Pancreas (tissue), 10 donors: ENCODE data around the gene FAM131A. TPM values are rescaled to one million over a fixed set of nuclear protein-coding genes. Genes with fewer than 3 reads are reported as not detected.

Experiments
- ATAC-seq, 4 donors: fragments of 200-7000 bp; cut with Tn5 transposase; one replicate each; pipeline versions ENCODE4 v1.8.0 to v1.9.1; 2020; ENCODE audit warnings: mild to moderate bottlenecking in 4 of 4, moderate library complexity in 4 of 4
- DNase-seq, 6 donors: peaks; one replicate each; pipeline ENCODE4 v3.0.0-alpha.2; 2020
- FAIRE-seq: peaks from 2 replicates; lab custom pipeline; 2012; peaks lifted over from hg19 to GRCh38; lab: Jason Lieb, UNC
- H3K27ac ChIP-seq, 4 donors: fragments of 200-600 bp; sonication (generic); 1 replicate in 3 of 4; 2 replicates in 1 of 4; pipeline versions ENCODE4 v1.5.0 to v1.8.0; 2020
- H3K27me3 ChIP-seq, 4 donors: fragments of 200-600 bp; one replicate each; pipeline ENCODE4 v1.8.0; 2021
- H3K36me3 ChIP-seq, 3 donors: fragments of 200-600 bp; sonication (generic) in 1 of 3; one replicate each; pipeline versions ENCODE4 v1.5.0 to v1.8.0; 2020 to 2021
- H3K4me1 ChIP-seq, 3 donors: fragments of 200-600 bp; one replicate each; pipeline ENCODE4 v1.8.0; 2021
- H3K4me3 ChIP-seq, 4 donors: fragments of 200-600 bp; sonication (generic) in 2 of 4; one replicate each; pipeline versions ENCODE4 v1.5.0 to v1.8.0; 2020 to 2021
- H3K9me3 ChIP-seq, 4 donors: fragments of 200-600 bp; one replicate each; pipeline ENCODE4 v1.8.0; 2021
- CTCF ChIP-seq, 4 donors: fragments of 200-600 bp; sonication (generic) in 3 of 4; IDR thresholded peaks; one replicate each; pipeline versions ENCODE4 v1.5.0 to v1.8.0; 2021; ENCODE audit warnings: antibody characterized with exemption in 4 of 4
- WGBS, 2 donors: extraction: QIAGEN DNeasy Blood & Tissue Kit; methylation state at CpG; one replicate each; pipeline ENCODE4 v1.1.7; 2013; 5-methylcytosine and 5-hydroxymethylcytosine counted together
- intact Hi-C, 3 donors: fragments of 100-400 bp; cut with DNase I; formaldehyde crosslinking; loops; one replicate each; pipeline versions ENCODE4 v1.11.1 to v1.14.2; 2022
- polyA plus RNA-seq, 2 donors: library from polyadenylated mRNA; stranded (reverse); fragments of 200-250 nt; gene quantifications; one replicate each; pipeline ENCODE4 v1.2.3, GENCODE V29; 2013
- total RNA-seq, 6 donors: library from RNA; stranded (reverse); fragmentation: NEBNext Ultra II Directional in 4 of 6; extraction: Animal tissue kit (Norgen Biotek cat#: 25700) in 4 of 6; gene quantifications; one replicate each; pipeline versions ENCODE4 v1.2.1 to v1.2.4, GENCODE V29; 2021 to 2023
- donor health status: healthy with polysubstance abuse.
- donor health status: DM: no; HTN: no; CAD: no; lungs with moderate emphysema.
- donor health status: DM: no; HTN: no; CAD: no.
- donor health status: control.
- donor health status: control.
- donor health status: Bipolar disorder and iron deficiency.
- donor health status: DM: yes; HTN: yes; CAD: no.
- donor health status: DM: no; HTN: no; CAD: no.
- donor health status: DM: no; HTN: no; CAD: no.
- donor health status: DM: yes; HTN: yes; CAD: no.

Gene FAM131A
- total and polyA plus RNA-seq, 8 donors: 4.0 to 22.5 (median 7.9) TPM

DNA sequence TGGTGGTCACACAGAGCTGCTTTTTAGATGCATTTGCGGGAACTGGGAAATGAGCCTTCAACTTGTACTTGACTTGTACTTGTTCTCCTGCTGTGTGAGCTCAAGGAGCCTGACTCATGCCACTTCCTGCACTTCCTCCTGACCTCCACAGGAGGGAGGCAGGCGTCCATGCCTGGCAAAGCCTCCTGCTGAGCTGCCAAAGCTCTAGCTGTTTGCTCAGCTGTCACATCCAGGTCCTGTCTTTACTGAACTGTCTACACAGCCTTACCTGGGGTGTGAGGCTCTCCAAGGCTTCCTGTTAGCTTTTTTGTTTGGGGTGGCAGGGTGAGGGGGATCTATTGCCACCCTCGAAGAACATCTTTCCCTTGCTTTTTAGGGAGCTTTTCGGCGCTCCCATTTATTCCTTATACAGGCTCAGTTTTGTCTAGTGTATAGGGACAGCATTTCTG lies 34.2 kb downstream of the FAM131A start:
- no peaks in the 10 kb centered on the region for H3K27me3 ChIP-seq
- peak; percentile 90 to 95 (median 94) for TF ChIP-seq CTCF (IDR thresholded peaks at IDR 0.05)
- WGBS, 2 donors: 24 to 26% methylated on average over 5 of the region's 5 CpGs

GRCh38 chr3:184372296-184372821 lies 35.0 kb downstream of the FAM131A start:
- DNase-seq: no peak

More for the DNA sequence above, 34.2 kb downstream of the FAM131A start:
- peaks cover 0 to 4% (median 3%) of the 10 kb centered on the region in 3 donors for H3K36me3 ChIP-seq
- H3K27ac ChIP-seq: peak overlapping the region in 2 of 4 donors; percentile 4 to 37
- FAIRE-seq: no peak
- H3K9me3 ChIP-seq: no peaks in the 10 kb centered on the region
- DNase-seq: peak; percentile 72 to 95 (median 90)
- H3K4me3 ChIP-seq: no peak overlapping the region
- ATAC-seq: peak; percentile 97 to 99 (median 98)
- H3K4me1 ChIP-seq: peaks cover 4 to 11% (median 7%) of the 10 kb centered on the region in 3 donors
- intact Hi-C loops: loop anchor here in 1 of 3 donors (5.0 kb wide), 1 partner anchor 171 kb away; no protein-coding TSS in a partner anchor

DNA sequence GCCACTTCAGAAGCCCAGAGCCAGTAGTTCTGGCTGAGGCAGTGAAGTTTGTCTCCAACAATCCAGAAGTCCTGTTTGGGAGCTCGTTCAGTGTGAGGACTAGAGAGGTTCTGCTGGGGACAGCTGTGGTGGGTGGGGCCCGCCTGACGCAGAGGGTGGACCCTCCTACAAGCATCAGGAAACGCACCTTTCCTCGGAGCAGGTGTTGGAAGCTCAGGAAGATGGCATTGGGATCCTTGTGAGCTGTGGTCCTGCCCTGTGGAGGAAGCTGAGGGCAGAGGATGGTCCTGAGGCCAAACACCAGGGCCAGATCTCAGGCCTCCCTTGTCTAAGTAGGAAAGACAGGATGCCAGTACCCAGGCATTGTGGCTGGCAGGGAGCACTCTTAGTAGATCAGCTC lies 35.5 kb downstream of the FAM131A start:
- intact Hi-C loops: loop anchor here in 1 of 3 donors (5.0 kb wide), 1 partner anchor 169 kb away; no protein-coding TSS in a partner anchor
- Histone ChIP-seq H3K4me3 (no peak overlapping the region), H3K27ac (no peak overlapping the region), H3K9me3 (no peaks in the 10 kb centered on the region), H3K27me3 (no peaks in the 10 kb centered on the region), H3K36me3 (peaks cover 0 to 4% (median 3%) of the 10 kb centered on the region in 3 donors), H3K4me1 (peaks cover 8 to 17% (median 15%) of the 10 kb centered on the region in 3 donors)
- 80 to 82% methylated on average over 5 of the region's 5 CpGs for WGBS, 2 donors
- no peak for ATAC-seq
- TF ChIP-seq CTCF (IDR thresholded peaks at IDR 0.05): no peak
- peak in 1 of 6 donors; percentile 21 for DNase-seq
- FAIRE-seq: no peak

More at GRCh38 chr3:184372296-184372821, 35.0 kb downstream of the FAM131A start:
- intact Hi-C loops: loop anchor here in 1 of 3 donors (5.0 kb wide), 1 partner anchor 170 kb away; no protein-coding TSS in a partner anchor
- ATAC-seq (no peak), FAIRE-seq (no peak)
- Histone ChIP-seq H3K36me3 (peaks cover 0 to 4% (median 3%) of the 10 kb centered on the region in 3 donors), H3K9me3 (no peaks in the 10 kb centered on the region), H3K27me3 (no peaks in the 10 kb centered on the region), H3K4me1 (peaks cover 4 to 14% (median 9%) of the 10 kb centered on the region in 3 donors), H3K27ac (peak overlapping the region in 1 of 4 donors; percentile 4), H3K4me3 (no peak overlapping the region)
- TF ChIP-seq CTCF (IDR thresholded peaks at IDR 0.05): no peak
- 73 to 75% methylated on average over 8 of the region's 8 CpGs for WGBS, 2 donors

DNA sequence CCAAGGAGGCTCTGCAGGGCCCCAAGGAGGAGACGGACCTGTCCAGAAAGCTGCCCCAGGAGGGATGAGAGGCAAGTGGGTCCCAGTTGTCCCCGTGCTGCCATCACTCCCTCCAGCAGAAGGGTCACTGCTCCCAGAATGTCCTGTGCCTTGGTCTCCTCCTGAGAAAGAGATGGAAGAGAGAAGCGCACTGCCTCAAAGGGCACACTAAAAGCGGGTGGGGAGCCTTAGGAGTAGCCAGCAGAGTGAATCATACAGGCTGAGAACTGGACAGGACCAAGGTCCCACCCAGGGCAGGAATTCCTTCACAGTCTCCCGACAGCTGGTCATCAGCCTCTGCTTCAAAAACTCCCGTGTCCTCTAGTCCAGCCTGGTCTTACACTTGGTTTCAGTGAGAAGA lies 36.0 kb downstream of the FAM131A start:
- ATAC-seq: no peak
- 85 to 92% methylated on average over 6 of the region's 6 CpGs for whole genome bisulfite sequencing, 2 donors
- no peaks in the 10 kb centered on the region for H3K27me3 ChIP-seq
- intact Hi-C loops: loop anchor here in 1 of 3 donors (5.0 kb wide), 1 partner anchor 169 kb away; no protein-coding TSS in a partner anchor
- no peak overlapping the region for H3K27ac ChIP-seq
- H3K9me3 ChIP-seq: no peaks in the 10 kb centered on the region
- H3K4me3 ChIP-seq: no peak overlapping the region
- no peak for FAIRE-seq
- H3K4me1 ChIP-seq: peaks cover 11 to 20% (median 17%) of the 10 kb centered on the region in 3 donors
- peak in 1 of 6 donors; percentile 21 for DNase-seq
- peaks cover 0 to 2% (median 0%) of the 10 kb centered on the region in 3 donors for H3K36me3 ChIP-seq
- TF ChIP-seq CTCF (IDR thresholded peaks at IDR 0.05): no peak
